Stimulated activated CD8-positive, alpha-beta memory T cell treated with anti-CD3 and anti-CD28 coated beads, Interleukin-12 subunit alpha, Interleukin-12 subunit beta, amount 100 ng/mL, for 24 hours (primary cell): ENCODE measurements around the gene TADA2A.
A peak's percentile ranks its signal among the peaks of the same experiment; 100 is the strongest.

Source experiments
- DNase-seq: peaks from one replicate; pipeline ENCODE4 v3.0.0-alpha.2; 2020; ENCODE audit errors: extremely low read depth

TADA2A gene

DNA sequence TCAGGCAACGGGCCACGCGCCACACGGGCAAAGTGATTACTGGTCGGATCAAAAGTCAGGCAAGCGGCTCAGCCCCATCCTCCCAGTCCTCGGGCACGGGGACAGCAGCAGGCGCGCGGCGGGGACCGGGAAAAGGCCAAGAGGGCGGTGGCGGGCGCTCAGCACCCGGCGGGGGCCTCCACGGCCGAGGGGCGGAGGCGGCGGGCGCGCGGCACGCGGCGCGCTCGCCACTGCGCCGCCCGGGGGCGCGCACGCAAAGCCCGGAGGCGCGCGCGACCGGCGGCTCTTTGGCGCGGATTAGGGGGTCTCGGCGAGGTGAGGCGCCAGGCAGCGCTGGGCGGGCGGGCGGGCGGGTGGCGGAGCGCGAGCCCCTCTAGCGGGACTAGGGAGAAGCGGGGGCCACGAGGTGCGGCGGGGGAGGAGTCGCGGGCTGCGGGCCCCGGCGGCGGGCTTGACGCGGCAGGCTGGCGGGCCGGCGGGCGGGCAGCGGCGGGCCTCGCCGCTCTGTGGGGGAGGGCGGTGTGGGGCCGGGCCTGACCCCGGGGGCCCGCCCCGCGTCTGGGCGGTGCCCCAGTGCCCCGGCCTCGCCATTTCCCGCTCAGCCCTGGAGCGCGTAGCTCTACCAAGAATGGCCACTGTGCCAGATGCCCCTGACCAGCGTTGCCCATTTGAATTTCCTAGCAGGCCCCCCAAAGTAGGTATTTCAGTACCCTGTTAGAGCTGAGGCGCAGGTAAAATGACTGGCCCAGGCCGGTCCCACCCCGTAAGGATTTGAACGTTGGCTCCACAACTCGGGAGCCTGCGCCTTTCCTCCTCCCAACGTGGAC lies at the start of gene TADA2A, which contains the start of gene ACACA:
TADA2A (plus strand) TSS at position 252 of the 827 bp plus-strand sequence. CDS start 4,480 bp downstream, outside the sequence.
ACACA (minus strand) TSS at position 202 of the 827 bp plus-strand sequence. CDS start 537 bp downstream, outside the sequence.
- peak; percentile 57 for DNase-seq

DNA sequence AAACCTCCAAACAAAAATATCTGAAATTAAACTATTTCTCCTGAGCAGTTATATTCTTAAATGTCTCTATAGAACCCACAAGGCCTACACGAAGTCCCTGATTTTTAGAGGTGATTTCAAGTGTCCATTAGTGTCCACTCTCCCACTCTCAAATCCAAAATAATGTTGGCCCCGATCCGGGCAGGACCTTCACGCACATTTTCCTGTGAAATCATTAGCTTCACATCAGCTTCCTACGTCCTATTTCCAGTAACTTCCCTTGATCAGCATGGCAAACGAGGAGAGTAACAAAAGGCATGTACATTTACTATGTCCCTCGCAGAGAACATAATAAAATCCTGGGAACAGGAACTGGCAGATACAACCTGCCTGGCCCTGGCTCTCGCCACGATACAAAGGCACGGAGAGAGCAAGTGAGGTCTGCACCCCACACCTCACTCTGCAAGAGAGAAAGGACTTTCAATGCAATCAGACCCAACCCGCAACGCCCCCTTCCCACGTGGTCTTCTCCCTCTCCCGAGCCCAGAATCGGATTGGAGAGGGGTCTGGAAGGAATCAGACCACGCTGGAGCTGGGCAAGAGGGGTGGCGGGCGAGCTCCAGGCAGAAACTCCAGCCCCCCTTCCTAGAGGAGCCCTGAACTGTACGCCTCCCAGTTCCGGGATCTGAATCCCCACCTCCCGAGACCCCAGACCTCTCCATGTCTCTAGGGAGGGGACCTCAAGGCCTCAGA lies 48.4 kb upstream of the TADA2A start:
- no peak for DNase-seq

- DNase-seq = peak; percentile 80
These were observed 47.6 kb upstream of the TADA2A start for GRCh38 chr17:37358830-37359681.

- no peak for DNase-seq
These were observed 47.0 kb upstream of the TADA2A start for GRCh38 chr17:37359682-37360188.

- DNase-seq = no peak
These were observed 46.1 kb upstream of the TADA2A start for GRCh38 chr17:37360632-37361031.

DNA sequence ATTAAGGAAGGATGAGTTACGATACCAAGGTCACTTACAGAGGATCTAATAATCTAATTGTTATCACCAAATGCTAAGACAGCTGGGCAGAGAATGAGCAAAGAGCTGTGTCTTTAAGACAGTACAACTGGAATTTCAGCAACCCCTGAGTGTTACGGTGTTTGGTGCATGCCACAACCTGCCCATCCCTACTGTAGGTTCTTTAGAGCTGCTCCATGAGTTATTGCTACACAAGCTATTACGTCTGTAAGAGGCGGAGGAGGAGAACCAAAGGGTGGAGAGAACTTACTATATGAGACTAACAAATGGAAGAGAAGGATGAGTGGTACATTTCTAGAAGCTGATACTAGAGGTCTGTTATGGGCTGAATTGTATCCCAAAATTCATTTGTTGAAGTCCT lies 45.1 kb upstream of the TADA2A start:
- no peak for DNase-seq

GRCh38 chr17:37365589-37365988 lies 41.1 kb upstream of the TADA2A start:
- no peak for DNase-seq

DNA sequence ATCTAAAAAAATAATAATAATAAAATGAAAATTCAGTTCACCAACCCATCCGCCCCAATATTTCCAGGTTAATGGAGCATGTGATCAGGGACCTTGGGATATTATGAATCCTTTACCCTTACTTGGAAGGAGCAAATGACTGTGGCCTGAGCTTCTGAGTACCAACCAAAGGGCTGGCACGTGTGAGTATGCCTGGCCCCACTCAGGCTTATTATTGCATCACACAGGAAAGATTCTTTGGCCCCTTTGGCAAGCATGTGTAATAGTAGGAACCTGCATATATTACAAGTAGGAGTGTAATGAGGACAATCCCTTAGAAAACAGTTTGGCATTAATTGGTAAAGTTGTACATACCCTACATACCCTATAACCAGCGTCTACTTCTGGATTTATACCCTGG lies 38.1 kb upstream of the TADA2A start:
- DNase-seq = no peak

DNA sequence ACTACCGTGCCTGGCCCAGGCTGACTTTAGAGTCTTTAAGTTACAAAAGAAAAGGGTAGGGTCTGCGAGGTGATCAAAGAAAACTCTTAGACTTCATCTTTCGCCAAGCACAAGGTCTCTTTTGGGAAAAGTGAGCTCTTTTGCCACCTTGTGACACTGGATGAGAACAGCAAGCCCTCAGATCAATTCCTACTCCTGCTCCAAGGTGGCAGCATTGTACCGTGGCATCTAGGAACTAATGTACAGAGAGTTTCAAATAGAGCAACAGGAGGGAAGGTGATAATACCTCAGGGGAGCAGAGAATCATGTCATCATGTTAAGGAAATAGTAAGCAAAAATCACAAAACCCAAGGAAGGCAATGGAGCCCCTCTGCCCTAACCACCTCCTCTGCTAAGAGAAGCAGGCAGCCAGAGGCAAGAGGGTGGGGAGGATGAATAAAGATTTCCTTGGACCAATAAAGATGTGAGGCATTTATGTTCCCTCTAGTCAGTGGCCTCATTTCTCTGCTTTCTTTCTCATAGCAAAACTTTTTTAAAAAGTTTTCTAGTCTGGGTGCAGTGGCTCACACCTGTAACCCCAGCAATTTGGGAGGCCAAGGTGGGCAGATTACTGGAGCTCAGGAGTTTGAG lies 33.0 kb upstream of the TADA2A start:
- no peak for DNase-seq

DNA sequence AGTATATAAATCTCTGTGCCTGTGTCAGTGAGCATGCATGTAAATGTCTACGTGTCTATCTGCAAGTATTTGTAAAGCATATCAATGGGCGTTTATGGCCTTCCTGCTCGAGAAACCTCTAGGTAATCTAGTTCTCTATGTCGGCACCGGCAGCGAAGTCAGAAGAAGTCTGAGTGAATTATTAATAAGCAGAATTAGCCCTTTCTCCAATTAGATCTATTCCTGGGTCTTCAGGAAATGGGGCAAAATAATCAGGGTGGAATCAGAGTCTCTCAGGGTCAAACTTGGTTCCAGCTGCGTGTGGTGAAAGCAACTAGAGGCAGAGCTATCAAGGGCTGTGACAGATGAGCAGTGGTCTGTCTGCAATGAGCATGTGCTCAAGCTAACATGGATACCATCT lies 31.0 kb upstream of the TADA2A start, which contains the start of gene C17orf78:
C17orf78 (plus strand) TSS at position 280 of the 400 bp plus-strand sequence; CDS start at position 388, 108 bp downstream.
- DNase-seq = no peak

DNA sequence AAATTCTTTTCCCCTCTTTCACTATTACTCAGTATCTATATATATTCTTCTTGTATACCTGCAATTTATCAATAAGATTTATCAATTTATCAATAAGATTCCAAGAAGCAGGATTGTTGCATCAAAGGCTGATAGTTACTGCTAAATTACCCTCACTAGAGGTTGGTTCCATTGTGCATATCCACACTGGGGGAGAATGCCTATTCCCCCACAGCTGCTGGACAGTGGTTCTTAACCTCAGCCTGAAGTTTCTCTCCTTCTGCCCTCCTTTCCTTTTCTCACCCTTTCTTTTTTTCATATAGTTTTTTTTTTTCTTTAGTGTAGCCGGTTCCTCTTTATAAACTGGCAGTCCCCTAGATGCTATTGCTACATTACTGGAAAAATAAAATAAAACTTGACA lies 24.6 kb upstream of the TADA2A start:
- DNase-seq = no peak

- DNase-seq = no peak
These were observed 22.0 kb upstream of the TADA2A start for GRCh38 chr17:37384560-37385149.

GRCh38 chr17:37385474-37385990 lies 21.2 kb upstream of the TADA2A start:
- DNase-seq = no peak

- no peak for DNase-seq
These were observed 20.2 kb upstream of the TADA2A start for GRCh38 chr17:37386462-37386861.

GRCh38 chr17:37388266-37388665 lies 18.4 kb upstream of the TADA2A start:
- no peak for DNase-seq

- no peak for DNase-seq
These were observed 17.5 kb upstream of the TADA2A start for GRCh38 chr17:37389160-37389559.

- no peak for DNase-seq
These were observed 15.5 kb upstream of the TADA2A start for GRCh38 chr17:37391146-37391545.

GRCh38 chr17:37392024-37392590 lies 14.6 kb upstream of the TADA2A start:
- DNase-seq = no peak

GRCh38 chr17:37393352-37393751 lies 13.3 kb upstream of the TADA2A start:
- no peak for DNase-seq

DNA sequence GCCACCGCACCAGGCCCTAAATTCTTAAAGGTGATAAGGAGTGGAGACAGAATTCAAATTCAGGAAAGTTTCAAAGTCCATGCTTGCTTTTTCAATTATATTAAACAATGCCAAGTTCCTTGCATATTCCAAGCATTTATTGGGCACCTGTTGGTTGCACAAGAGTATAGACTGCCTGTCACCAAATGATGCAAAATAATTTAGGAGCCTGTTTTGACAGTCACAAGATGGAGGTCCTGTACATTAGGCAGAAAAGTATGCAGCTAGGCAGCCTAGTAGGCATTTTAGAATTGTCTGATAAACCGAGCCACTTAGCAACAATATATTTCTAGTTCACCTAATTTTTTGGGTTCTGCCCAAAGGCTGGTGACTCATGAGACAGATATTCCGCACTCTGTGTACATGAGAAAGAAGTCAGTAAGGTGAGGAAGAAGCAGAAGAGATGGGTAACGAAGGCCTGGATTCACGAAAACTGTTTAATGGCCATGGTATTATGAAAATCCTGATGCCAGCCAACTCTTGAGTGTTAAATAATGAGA lies 7.4 kb upstream of the TADA2A start:
- no peak for DNase-seq
